Endothelial cell of umbilical vein (primary cell): ENCODE results near the gene PAX3. TPM values are rescaled to one million over a fixed set of nuclear protein-coding genes. Genes with fewer than 3 reads are reported as not detected.

ENCODE experiments used
- BruUV-seq: library from RNA; stranded (reverse); fragments of 400-500 nt; replicated peaks from 2 replicates; lab custom pipeline; 2021; lab: Mats Ljungman, UMichigan
- CTCF ChIA-PET: fragments of 300-600, 350-600 bp; sonication (Branson Sonifier 250); formaldehyde crosslinking; loops from one replicate; lab custom pipeline; 2021; ENCODE audit warnings: antibody characterized with exemption, inconsistent platforms; lab: Charles Lee
- POLR2A ChIA-PET: fragments of 300-600, 350-600 bp; sonication (Branson Sonifier 250); formaldehyde crosslinking; loops from one replicate; lab custom pipeline; 2021; ENCODE audit warnings: antibody characterized with exemption, inconsistent platforms; lab: Charles Lee
- DNase-seq: peaks from one replicate; pipeline ENCODE4 v3.0.0-alpha.2; 2011; ENCODE audit warnings: low read depth, low spot score
- FAIRE-seq: peaks from 2 replicates; lab custom pipeline; 2011; peaks lifted over from hg19 to GRCh38; lab: Jason Lieb, UNC
- H2AFZ ChIP-seq: 2 replicates; pipeline ENCODE4 v1.6.0; 2012; ENCODE audit warnings: low read depth, low read length, control low read depth, inconsistent platforms
- H3K27ac ChIP-seq: 2 replicates; pipeline ENCODE4 v1.5.1; 2011; ENCODE audit warnings: low read depth, mild to moderate bottlenecking, control low read depth, low read length, moderate library complexity; ENCODE audit not compliant: insufficient read depth
- H3K27me3 ChIP-seq, 2 experiments: 2 replicates each; pipeline versions ENCODE4 v1.6.0 to v1.6.1; 2011; ENCODE audit warnings: low read length in 2 of 2, mixed read lengths in 1 of 2; ENCODE audit not compliant: control insufficient read depth in 2 of 2, insufficient read depth in 2 of 2
- H3K36me3 ChIP-seq, 2 experiments: 2 replicates in 1 of 2; 3 replicates in 1 of 2; pipeline ENCODE4 v1.5.1; 2011; ENCODE audit warnings: low read length in 2 of 2, mild to moderate bottlenecking in 1 of 2, moderate library complexity in 1 of 2; ENCODE audit not compliant: control insufficient read depth in 2 of 2, insufficient read depth in 2 of 2; ENCODE audit errors: extremely low read depth in 1 of 2
- H3K4me1 ChIP-seq: 3 replicates; pipeline ENCODE4 v1.5.1; 2011; ENCODE audit warnings: mild to moderate bottlenecking, low read length; ENCODE audit not compliant: control insufficient read depth, insufficient read depth; ENCODE audit errors: extremely low read depth
- H3K4me2 ChIP-seq: 2 replicates; pipeline ENCODE4 v1.6.1; 2011; ENCODE audit warnings: low read length, control low read depth, mixed read lengths; ENCODE audit not compliant: insufficient read depth
- H3K4me3 ChIP-seq, 3 experiments: fragments of 200-600 bp in 1 of 3; sonication (generic), shearing (Covaris generic) in 1 of 3; replicated peaks in 1 of 3; 2 replicates each; pipeline ENCODE4 v1.5.1; 2011 to 2016; ENCODE audit warnings: control low read depth in 3 of 3, low read length in 3 of 3, mild to moderate bottlenecking in 2 of 3, inconsistent platforms in 1 of 3, low read depth in 1 of 3, moderate library complexity in 1 of 3; ENCODE audit not compliant: insufficient read depth in 1 of 3
- H3K79me2 ChIP-seq: 2 replicates; pipeline ENCODE4 v1.6.0; 2012; ENCODE audit warnings: low read length, inconsistent platforms; ENCODE audit not compliant: control insufficient read depth, insufficient read depth
- H3K9ac ChIP-seq: replicated peaks from 2 replicates; pipeline ENCODE3; 2011; ENCODE audit warnings: low read length, control low read depth; ENCODE audit not compliant: insufficient read depth; ENCODE audit errors: extremely low read depth
- H3K9me1 ChIP-seq: replicated peaks from 3 replicates; pipeline ENCODE4 v1.6.0; 2011; ENCODE audit warnings: mild to moderate bottlenecking, low read length; ENCODE audit not compliant: control insufficient read depth, insufficient read depth; ENCODE audit errors: extremely low read depth
- H3K9me3 ChIP-seq: replicated peaks from 2 replicates; pipeline ENCODE4 v1.5.1; 2012; ENCODE audit warnings: low read length, inconsistent platforms; ENCODE audit not compliant: control insufficient read depth, insufficient read depth
- H4K20me1 ChIP-seq: replicated peaks from 2 replicates; pipeline ENCODE3; 2011; ENCODE audit warnings: mild to moderate bottlenecking, low read length; ENCODE audit not compliant: control insufficient read depth, insufficient read depth; ENCODE audit errors: extremely low read depth
- EZH2 ChIP-seq: IDR thresholded peaks from 2 replicates; pipeline ENCODE4 v1.6.1; 2012; ENCODE audit warnings: borderline replicate concordance, low read depth, mild to moderate bottlenecking, moderate library complexity, low read length, inconsistent platforms; ENCODE audit not compliant: severe bottlenecking
- MAX ChIP-seq: IDR thresholded peaks from 2 replicates; pipeline ENCODE4 v1.6.1; 2011; ENCODE audit not compliant: insufficient read depth, insufficient read length
- MYC ChIP-seq: IDR thresholded peaks from one replicate; pipeline ENCODE4 v1.6.1; 2011; ENCODE audit warnings: mild to moderate bottlenecking, low read depth, low read length
- POLR2A ChIP-seq: IDR thresholded peaks from 2 replicates; pipeline ENCODE4 v1.6.1; 2012; ENCODE audit warnings: low read depth, mild to moderate bottlenecking, control low read depth, low read length
- dilution Hi-C: fragments of 300-500 bp; cut with MboI; formaldehyde crosslinking; loops from one replicate; pipeline ENCODE4 v1.15.0; 2019; ENCODE audit warnings: low sequenced_read_pairs; ENCODE audit not compliant: extremely low pct_ligation_motif_present
- intact Hi-C: fragments of 100-400 bp; cut with micrococcal nuclease; formaldehyde crosslinking; loops from one replicate; pipeline ENCODE4 v1.10.0; 2022
- polyA plus RNA-seq, 4 experiments: library from polyadenylated mRNA; depleted of rRNA in 3 of 4; stranded (reverse) in 3 of 4; unstranded in 1 of 4; fragments of >200 nt; gene quantifications; 2 replicates each; pipeline versions ENCODE4 v1.2.1 to v1.2.3, GENCODE V29; 2011 to 2012; ENCODE audit warnings: missing spikeins in 1 of 4
- total RNA-seq: library from RNA; stranded (reverse); gene quantifications from 2 replicates; pipeline ENCODE4 v1.2.3, GENCODE V29; 2021
- TF ChIP-seq, protein P1 (sequence below), 2 donors: IDR thresholded peaks; 1 replicate in 1 of 2; 2 replicates in 1 of 2; pipeline ENCODE4 v1.5.1; 2011; ENCODE audit warnings: low read length in 2 of 2, mild to moderate bottlenecking in 2 of 2, moderate library complexity in 2 of 2, control low read depth in 1 of 2, inconsistent platforms in 1 of 2, low read depth in 1 of 2; ENCODE audit not compliant: insufficient read depth in 1 of 2; ENCODE audit errors: extremely low read depth in 1 of 2

The PAX3 gene
- total and polyA plus RNA-seq, 2 donors (not counting 3 experiments of a cell fraction or from before 2014, with no cell fraction given), result not detected

GRCh38 chr2:222318712-222319585, 20.2 kb upstream of the PAX3 start:
- ChIA-PET POLR2A (no interaction called here), CTCF (interaction anchor here (0.7 to 6.1 kb wide), 43 partner anchors 7 to 390 kb away, joined by 3 to 312 read pairs (median 6); no protein-coding TSS in a partner anchor)
- no peaks in the 10 kb centered on the region for H3K9me3 ChIP-seq
- no peaks in the 10 kb centered on the region for H3K79me2 ChIP-seq
- no peak overlapping the region for H3K9ac ChIP-seq
- H4K20me1 ChIP-seq, result no peaks in the 10 kb centered on the region
- H3K4me2 ChIP-seq, result peak overlapping the region; percentile 75
- no peaks in the 10 kb centered on the region for H3K36me3 ChIP-seq
- no peaks in the 10 kb centered on the region for H3K9me1 ChIP-seq
- H3K4me3 ChIP-seq, result peak overlapping the region in 2 of 3 experiments; percentile 36 to 44
- H2AFZ ChIP-seq, result peak overlapping the region; percentile 67
- intact Hi-C loops (loop anchor here (1.0 to 2.0 kb wide), 7 partner anchors 45 to 338 kb away; partner anchors contain the start of gene FARSB), dilution Hi-C loops (no loop called here)
- peaks cover 47 to 75% of the 10 kb centered on the region in 2 experiments for H3K27me3 ChIP-seq
- FAIRE-seq (no peak), DNase-seq (no peak)
- H3K27ac ChIP-seq, result no peak overlapping the region
- H3K4me1 ChIP-seq, result peaks cover 16% of the 10 kb centered on the region
- no TSS peak for BruUV-seq
- TF ChIP-seq MAX, result no peak
- no peak for TF ChIP-seq MYC
- peak; percentile 50 for TF ChIP-seq EZH2
- TF ChIP-seq, protein P1, sequence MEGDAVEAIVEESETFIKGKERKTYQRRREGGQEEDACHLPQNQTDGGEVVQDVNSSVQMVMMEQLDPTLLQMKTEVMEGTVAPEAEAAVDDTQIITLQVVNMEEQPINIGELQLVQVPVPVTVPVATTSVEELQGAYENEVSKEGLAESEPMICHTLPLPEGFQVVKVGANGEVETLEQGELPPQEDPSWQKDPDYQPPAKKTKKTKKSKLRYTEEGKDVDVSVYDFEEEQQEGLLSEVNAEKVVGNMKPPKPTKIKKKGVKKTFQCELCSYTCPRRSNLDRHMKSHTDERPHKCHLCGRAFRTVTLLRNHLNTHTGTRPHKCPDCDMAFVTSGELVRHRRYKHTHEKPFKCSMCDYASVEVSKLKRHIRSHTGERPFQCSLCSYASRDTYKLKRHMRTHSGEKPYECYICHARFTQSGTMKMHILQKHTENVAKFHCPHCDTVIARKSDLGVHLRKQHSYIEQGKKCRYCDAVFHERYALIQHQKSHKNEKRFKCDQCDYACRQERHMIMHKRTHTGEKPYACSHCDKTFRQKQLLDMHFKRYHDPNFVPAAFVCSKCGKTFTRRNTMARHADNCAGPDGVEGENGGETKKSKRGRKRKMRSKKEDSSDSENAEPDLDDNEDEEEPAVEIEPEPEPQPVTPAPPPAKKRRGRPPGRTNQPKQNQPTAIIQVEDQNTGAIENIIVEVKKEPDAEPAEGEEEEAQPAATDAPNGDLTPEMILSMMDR (IDR thresholded peaks at IDR 0.05; ENCODE audit: extremely low read depth in 1 of 2, insufficient read depth in 1 of 2, low read depth in 1 of 2, low read length in 2 of 2), result peak in 1 of 2 donors; percentile 43
- TF ChIP-seq POLR2A, result no peak
